NT2/D1 (cell line): ENCODE data around the gene ABCD1.

Experiments
- DNase-seq: peaks from one replicate; pipeline ENCODE4 v3.0.0-alpha.2; 2011; ENCODE audit warnings: low read depth, low spot score
- H3K27me3 ChIP-seq: 2 replicates; pipeline ENCODE4 v1.6.0; 2011; ENCODE audit warnings: mild to moderate bottlenecking; ENCODE audit not compliant: insufficient read length, insufficient read depth
- H3K36me3 ChIP-seq: 2 replicates; pipeline ENCODE4 v1.6.1; 2011; ENCODE audit warnings: mild to moderate bottlenecking, low read length, mixed read lengths; ENCODE audit not compliant: insufficient read depth, insufficient read length
- H3K4me1 ChIP-seq: 2 replicates; pipeline ENCODE4 v1.5.1; 2011; ENCODE audit not compliant: insufficient read depth, insufficient read length
- H3K4me3 ChIP-seq: 2 replicates; pipeline ENCODE4 v1.5.1; 2011; ENCODE audit warnings: low read depth; ENCODE audit not compliant: insufficient read length
- H3K9ac ChIP-seq: 2 replicates; pipeline ENCODE4 v1.6.0; 2011; ENCODE audit warnings: low read depth; ENCODE audit not compliant: insufficient read length
- H3K9me3 ChIP-seq: 2 replicates; pipeline ENCODE4 v1.5.1; 2011; ENCODE audit warnings: mild to moderate bottlenecking, low read length; ENCODE audit not compliant: insufficient read depth
- SUZ12 ChIP-seq: IDR thresholded peaks from 2 replicates; pipeline ENCODE4 v1.6.1; 2011; ENCODE audit not compliant: insufficient read length, insufficient read depth; ENCODE audit errors: extremely low read depth
- YY1 ChIP-seq: IDR thresholded peaks from 2 replicates; pipeline ENCODE4 v1.6.1; 2011; ENCODE audit not compliant: insufficient read length, insufficient read depth
- ZNF274 ChIP-seq: IDR thresholded peaks from 2 replicates; pipeline ENCODE4 v1.6.1; 2011; ENCODE audit warnings: mild to moderate bottlenecking, low read depth, low read length

Gene ABCD1

DNA sequence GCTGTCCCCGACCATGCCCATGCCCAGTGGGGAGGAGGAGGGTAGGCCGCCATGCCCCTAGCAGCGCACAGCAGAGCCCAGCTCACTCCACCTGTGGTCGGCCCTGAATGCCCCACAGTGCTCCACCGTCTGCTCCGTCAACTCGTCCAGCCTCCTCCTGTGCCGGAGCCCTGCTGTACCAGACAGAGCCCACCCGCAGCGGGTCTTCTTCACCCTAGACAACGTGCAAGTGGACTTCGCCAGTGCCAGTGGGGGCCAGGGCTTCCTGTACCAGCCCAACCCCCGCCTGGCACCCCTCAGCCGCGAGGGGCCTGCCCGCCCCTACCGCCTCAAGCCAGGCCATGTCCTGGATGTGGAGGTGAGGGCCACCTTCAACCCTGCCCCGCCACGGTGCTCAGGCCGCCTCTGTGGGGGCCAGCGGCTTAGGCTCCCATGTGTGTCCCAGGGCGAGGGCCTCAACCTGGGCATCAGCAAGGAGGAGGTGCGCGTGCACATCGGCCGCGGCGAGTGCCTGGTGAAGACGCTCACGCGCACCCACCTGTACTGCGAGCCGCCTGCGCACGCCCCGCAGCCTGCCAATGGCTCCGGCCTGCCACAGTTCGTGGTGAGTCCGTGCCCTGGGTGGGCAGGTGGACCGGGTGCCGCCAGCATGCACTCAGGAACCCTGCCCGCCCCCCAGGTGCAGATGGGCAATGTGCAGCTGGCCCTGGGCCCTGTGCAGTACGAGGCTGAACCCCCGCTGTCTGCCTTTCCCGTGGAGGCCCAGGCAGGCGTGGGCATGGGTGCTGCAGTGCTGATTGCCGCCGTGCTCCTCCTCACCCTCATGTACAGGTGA is 49.3 kb downstream of the ABCD1 start:
- no peak overlapping the region for H3K4me3 ChIP-seq
- no peaks in the 10 kb centered on the region for H3K4me1 ChIP-seq
- H3K9ac ChIP-seq: no peak overlapping the region
- no peaks in the 10 kb centered on the region for H3K36me3 ChIP-seq
- no peak for TF ChIP-seq YY1
- no peak for TF ChIP-seq ZNF274
- no peak for TF ChIP-seq SUZ12
- no peak for DNase-seq
- H3K9me3 ChIP-seq: no peaks in the 10 kb centered on the region
- no peaks in the 10 kb centered on the region for H3K27me3 ChIP-seq

DNA sequence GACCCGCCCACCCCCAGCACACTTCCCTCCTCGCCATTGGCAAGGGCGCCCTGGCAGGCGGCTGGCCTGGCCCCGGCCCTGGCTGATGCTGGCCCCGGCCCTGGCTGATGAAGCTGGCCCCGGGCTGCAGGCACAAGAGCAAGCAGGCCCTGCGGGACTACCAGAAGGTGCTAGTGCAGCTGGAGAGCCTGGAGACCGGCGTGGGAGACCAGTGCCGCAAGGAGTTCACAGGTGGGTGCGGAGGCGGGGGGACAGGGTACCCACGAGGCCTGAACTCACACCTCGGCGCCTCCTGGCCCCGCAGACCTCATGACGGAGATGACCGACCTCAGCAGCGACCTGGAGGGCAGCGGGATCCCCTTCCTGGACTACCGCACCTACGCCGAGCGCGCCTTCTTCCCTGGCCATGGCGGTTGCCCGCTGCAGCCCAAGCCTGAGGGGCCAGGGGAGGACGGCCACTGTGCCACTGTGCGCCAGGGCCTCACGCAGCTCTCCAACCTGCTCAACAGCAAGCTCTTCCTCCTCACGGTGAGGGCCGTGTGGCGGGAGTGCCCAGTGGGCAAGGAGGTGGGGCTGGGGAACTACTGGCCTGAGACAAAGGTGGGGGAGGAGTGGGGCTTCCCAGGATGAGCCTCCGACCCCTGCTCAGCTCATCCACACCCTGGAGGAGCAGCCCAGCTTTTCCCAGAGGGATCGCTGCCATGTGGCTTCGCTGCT is 50.1 kb downstream of the ABCD1 start:
- no peaks in the 10 kb centered on the region for H3K9me3 ChIP-seq
- TF ChIP-seq ZNF274 (no peak), SUZ12 (no peak), YY1 (no peak)
- peaks cover under 1% of the 10 kb centered on the region for H3K4me1 ChIP-seq
- no peak overlapping the region for H3K9ac ChIP-seq
- no peaks in the 10 kb centered on the region for H3K36me3 ChIP-seq
- H3K4me3 ChIP-seq: no peak overlapping the region
- DNase-seq: no peak
- no peaks in the 10 kb centered on the region for H3K27me3 ChIP-seq

DNA sequence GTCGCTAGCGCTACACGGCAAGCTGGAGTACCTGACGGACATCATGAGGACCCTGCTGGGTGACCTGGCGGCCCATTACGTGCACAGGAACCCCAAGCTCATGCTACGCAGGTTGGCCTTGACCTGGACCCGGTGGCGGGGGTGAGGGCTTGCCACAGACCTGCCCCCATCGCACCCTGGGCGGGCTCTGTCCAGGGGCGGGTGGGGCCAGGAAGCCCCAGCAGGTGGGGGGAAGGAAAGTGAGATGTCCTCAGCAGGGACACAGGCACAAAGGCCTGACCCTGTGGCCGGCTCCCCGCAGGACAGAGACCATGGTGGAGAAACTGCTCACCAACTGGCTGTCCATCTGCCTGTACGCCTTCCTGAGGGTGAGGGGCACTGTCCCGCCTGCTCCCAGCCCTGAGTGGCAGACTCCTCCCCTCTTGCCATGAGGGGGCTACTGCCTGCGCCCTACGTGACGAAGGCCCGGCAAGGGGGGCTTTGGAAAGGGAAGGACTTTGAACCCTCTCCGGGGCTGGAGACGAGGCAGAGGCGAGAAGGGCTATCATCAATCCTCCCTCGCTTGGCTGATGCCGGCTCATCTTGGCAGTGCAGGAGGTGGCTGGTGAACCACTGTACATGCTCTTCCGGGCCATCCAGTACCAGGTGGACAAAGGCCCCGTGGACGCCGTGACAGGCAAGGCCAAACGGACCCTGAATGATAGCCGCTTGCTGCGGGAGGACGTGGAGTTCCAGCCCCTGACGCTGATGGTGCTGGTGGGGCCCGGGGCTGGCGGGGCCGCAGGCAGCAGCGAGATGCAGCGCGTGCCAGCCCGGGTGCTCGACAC is 50.9 kb downstream of the ABCD1 start:
- H3K9me3 ChIP-seq: no peaks in the 10 kb centered on the region
- no peak for DNase-seq
- H3K4me3 ChIP-seq: no peak overlapping the region
- H3K9ac ChIP-seq: no peak overlapping the region
- H3K36me3 ChIP-seq: no peaks in the 10 kb centered on the region
- no peaks in the 10 kb centered on the region for H3K27me3 ChIP-seq
- H3K4me1 ChIP-seq: peaks cover 3% of the 10 kb centered on the region
- no peak for TF ChIP-seq SUZ12
- TF ChIP-seq YY1: no peak
- no peak for TF ChIP-seq ZNF274

DNA sequence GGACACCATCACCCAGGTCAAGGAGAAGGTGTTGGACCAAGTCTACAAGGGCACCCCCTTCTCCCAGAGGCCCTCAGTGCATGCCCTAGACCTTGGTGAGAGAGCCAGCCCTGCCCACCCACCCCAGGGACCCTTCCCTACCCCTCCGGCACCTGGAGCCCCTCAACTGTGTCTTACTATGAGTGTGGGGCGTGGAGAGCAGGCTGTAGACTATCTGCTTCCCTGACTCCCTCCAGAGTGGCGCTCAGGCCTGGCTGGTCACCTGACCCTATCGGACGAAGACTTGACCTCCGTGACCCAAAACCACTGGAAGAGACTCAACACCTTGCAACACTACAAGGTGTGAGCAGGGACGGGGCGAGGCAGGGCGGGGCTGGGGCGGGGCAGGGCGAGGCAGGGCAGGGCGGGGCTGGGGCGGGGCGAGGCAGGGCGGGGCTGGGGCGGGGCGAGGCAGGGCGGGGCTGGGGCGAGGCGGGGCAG is 51.5 kb downstream of the ABCD1 start:
- Histone ChIP-seq H3K27me3 (no peaks in the 10 kb centered on the region), H3K36me3 (no peaks in the 10 kb centered on the region), H3K9me3 (no peaks in the 10 kb centered on the region), H3K4me3 (no peak overlapping the region), H3K9ac (no peak overlapping the region), H3K4me1 (peaks cover 3% of the 10 kb centered on the region)
- TF ChIP-seq SUZ12: no peak
- TF ChIP-seq ZNF274: no peak
- no peak for TF ChIP-seq YY1
- no peak for DNase-seq

DNA sequence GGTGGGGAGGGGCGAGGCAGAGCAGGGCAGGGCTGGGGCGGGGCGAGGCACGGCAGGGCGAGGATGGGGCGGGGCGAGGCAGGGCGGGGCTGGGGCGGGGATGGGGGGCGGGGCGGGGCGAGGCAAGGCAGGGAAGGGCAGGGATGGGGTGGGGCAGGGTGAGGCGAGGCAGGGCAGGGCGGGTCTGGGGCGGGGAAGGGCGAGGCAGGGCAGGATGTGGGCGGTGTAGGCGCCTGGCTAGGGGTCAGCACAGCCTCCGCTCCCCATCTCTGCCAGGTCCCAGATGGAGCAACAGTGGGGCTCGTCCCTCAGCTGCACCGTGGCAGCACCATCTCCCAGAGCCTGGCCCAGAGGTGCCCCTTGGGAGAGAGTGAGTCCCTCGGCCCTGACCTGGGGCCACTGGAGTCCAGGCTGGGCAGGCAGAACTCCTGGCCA is 52.0 kb downstream of the ABCD1 start:
- H3K9me3 ChIP-seq: no peaks in the 10 kb centered on the region
- H3K27me3 ChIP-seq: no peaks in the 10 kb centered on the region
- H3K4me1 ChIP-seq: peaks cover 3% of the 10 kb centered on the region
- no peak for TF ChIP-seq YY1
- TF ChIP-seq ZNF274: no peak
- no peak for TF ChIP-seq SUZ12
- no peaks in the 10 kb centered on the region for H3K36me3 ChIP-seq
- DNase-seq: no peak
- no peak overlapping the region for H3K9ac ChIP-seq
- no peak overlapping the region for H3K4me3 ChIP-seq

DNA sequence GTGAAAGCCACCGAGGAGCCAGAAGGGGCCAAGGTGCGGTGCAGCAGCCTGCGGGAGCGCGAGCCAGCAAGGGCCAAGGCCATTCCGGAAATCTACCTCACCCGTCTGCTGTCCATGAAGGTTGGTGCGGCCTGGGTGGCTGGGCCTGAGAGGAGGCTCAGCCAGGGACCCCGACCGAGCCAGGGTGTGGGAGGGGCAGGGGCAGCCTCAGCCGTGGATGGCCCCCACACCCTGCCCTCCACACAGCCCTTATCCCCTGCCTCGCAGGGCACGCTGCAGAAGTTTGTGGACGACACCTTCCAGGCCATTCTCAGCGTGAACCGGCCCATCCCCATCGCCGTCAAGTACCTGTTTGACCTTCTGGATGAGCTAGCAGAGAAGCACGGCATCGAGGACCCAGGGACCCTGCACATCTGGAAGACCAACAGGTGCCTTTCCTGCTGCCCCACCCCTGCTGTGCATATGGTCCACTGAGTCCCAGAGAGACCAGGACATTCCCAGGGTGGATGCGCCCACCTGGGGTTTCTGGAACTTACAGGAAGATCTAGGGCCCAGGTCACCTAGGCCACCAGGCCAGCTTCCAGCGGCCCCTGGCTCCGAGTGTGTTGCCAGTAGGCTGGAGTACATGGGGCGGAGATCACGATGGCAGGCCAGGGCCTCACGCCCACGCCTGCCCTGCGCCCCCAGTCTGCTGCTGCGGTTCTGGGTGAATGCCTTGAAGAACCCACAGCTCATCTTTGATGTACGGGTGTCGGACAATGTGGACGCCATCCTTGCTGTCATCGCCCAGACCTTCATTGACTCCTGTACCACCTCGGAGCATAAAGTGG is 52.8 kb downstream of the ABCD1 start:
- TF ChIP-seq ZNF274 (no peak), SUZ12 (no peak), YY1 (no peak)
- H3K4me1 ChIP-seq: peaks cover 3% of the 10 kb centered on the region
- no peak overlapping the region for H3K4me3 ChIP-seq
- no peaks in the 10 kb centered on the region for H3K36me3 ChIP-seq
- no peaks in the 10 kb centered on the region for H3K27me3 ChIP-seq
- no peak for DNase-seq
- no peak overlapping the region for H3K9ac ChIP-seq
- H3K9me3 ChIP-seq: no peaks in the 10 kb centered on the region
